Calu3 (cell line): ENCODE data around the gene TF. TPM values are rescaled to one million over a fixed set of nuclear protein-coding genes. Genes with fewer than 3 reads are reported as not detected.

Experiments
- BruUV-seq: library from RNA; stranded (reverse); fragments of 400-500 nt; replicated peaks from 2 replicates; lab custom pipeline; 2021; lab: Mats Ljungman, UMichigan
- CTCF ChIA-PET: fragments of 300-600 bp; sonication (Branson Sonifier 250); formaldehyde crosslinking; loops from one replicate; lab custom pipeline; 2022; ENCODE audit warnings: antibody characterized with exemption; lab: Charles Lee
- DNase-seq: peaks from one replicate; pipeline ENCODE4 v3.0.0; 2022
- H3K27ac Mint-ChIP-seq: one replicate; pipeline ENCODE4 v1.8.0; 2022; ENCODE audit warnings: mixed read lengths; ENCODE audit not compliant: unreplicated experiment
- H3K27me3 Mint-ChIP-seq: one replicate; pipeline ENCODE4 v1.8.0; 2022; ENCODE audit warnings: mixed read lengths; ENCODE audit not compliant: unreplicated experiment
- H3K36me3 Mint-ChIP-seq: one replicate; pipeline ENCODE4 v1.8.0; 2022; ENCODE audit warnings: mild to moderate bottlenecking, moderate library complexity, mixed read lengths; ENCODE audit not compliant: insufficient read depth, unreplicated experiment
- H3K4me1 Mint-ChIP-seq: one replicate; pipeline ENCODE4 v1.8.0; 2022; ENCODE audit warnings: mild to moderate bottlenecking, low read depth, mixed read lengths; ENCODE audit not compliant: unreplicated experiment
- H3K4me3 Mint-ChIP-seq: one replicate; pipeline ENCODE4 v1.8.0; 2022; ENCODE audit warnings: mild to moderate bottlenecking, low read depth, moderate library complexity, mixed read lengths; ENCODE audit not compliant: unreplicated experiment
- H3K9me3 Mint-ChIP-seq: one replicate; pipeline ENCODE4 v1.8.0; 2022; ENCODE audit warnings: low read depth, mixed read lengths; ENCODE audit not compliant: unreplicated experiment
- intact Hi-C: fragments of 100-400 bp; cut with micrococcal nuclease; formaldehyde crosslinking; loops from one replicate; pipeline ENCODE4 v1.10.0; 2022; ENCODE audit not compliant: unreplicated experiment
- total RNA-seq: library from RNA; stranded (reverse); gene quantifications from 2 replicates; pipeline ENCODE4 v1.2.3, GENCODE V29; 2022
- TF ChIP-seq, protein P1 (sequence below): fragments of 200-600 bp; IDR thresholded peaks from one replicate; pipeline ENCODE4 v1.8.0; 2022; ENCODE audit warnings: antibody characterized with exemption; ENCODE audit not compliant: unreplicated experiment

Gene TF
- total RNA-seq, 1 experiment from 2014 or later = 1.1 TPM

DNA sequence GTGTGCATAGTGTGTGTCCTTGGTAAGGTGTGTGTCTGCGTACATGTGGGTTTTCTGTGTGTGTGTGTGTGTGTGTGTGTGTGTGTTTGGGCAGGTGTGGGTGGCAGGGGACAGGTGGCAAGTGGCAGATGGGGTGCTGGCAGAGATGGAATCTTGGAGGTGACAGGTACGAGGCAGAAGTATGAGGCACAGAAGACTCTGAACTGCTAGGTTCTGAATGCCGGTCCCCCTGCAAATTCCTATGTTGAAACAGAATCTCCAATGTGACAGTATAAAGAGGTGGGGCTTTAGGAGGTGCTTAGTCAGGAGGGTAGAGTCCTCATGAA is 89.2 kb downstream of the TF start:
- Mint-ChIP-seq H3K36me3 (no peaks in the 10 kb centered on the region), H3K4me3 (no peak overlapping the region), H3K27me3 (peaks cover 30% of the 10 kb centered on the region), H3K27ac (no peak overlapping the region), H3K9me3 (no peaks in the 10 kb centered on the region), H3K4me1 (no peaks in the 10 kb centered on the region)
- CTCF ChIA-PET = no interaction called here
- no TSS peak for BruUV-seq
- intact Hi-C loops = no loop called here
- TF ChIP-seq, protein P1, sequence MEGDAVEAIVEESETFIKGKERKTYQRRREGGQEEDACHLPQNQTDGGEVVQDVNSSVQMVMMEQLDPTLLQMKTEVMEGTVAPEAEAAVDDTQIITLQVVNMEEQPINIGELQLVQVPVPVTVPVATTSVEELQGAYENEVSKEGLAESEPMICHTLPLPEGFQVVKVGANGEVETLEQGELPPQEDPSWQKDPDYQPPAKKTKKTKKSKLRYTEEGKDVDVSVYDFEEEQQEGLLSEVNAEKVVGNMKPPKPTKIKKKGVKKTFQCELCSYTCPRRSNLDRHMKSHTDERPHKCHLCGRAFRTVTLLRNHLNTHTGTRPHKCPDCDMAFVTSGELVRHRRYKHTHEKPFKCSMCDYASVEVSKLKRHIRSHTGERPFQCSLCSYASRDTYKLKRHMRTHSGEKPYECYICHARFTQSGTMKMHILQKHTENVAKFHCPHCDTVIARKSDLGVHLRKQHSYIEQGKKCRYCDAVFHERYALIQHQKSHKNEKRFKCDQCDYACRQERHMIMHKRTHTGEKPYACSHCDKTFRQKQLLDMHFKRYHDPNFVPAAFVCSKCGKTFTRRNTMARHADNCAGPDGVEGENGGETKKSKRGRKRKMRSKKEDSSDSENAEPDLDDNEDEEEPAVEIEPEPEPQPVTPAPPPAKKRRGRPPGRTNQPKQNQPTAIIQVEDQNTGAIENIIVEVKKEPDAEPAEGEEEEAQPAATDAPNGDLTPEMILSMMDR = no peak
- DNase-seq = no peak

DNA sequence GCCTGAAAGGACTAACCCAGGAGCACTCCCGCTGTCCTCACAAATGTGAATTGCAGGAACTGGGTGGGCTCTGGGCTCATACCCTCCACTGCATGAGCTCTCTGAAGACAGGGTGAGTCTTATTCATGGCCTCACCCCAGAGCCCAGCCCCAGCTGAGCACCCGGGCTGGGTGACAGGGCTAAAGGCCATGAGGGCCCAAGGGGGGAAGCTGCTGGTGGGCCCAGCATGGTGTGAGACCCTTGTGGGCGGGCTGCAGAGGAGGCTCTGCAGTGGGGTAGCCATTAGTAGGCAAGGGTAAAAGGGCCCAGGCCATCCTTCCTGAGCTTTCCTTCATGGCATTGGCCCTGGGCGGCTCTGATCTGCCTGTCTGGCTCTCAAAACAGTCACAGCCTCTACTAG is 89.8 kb downstream of the TF start:
- BruUV-seq = no TSS peak
- CTCF ChIA-PET = no interaction called here
- H3K4me3 Mint-ChIP-seq = no peak overlapping the region
- H3K4me1 Mint-ChIP-seq = no peaks in the 10 kb centered on the region
- peaks cover 26% of the 10 kb centered on the region for H3K27me3 Mint-ChIP-seq
- H3K36me3 Mint-ChIP-seq = no peaks in the 10 kb centered on the region
- H3K9me3 Mint-ChIP-seq = no peaks in the 10 kb centered on the region
- no peak for DNase-seq
- H3K27ac Mint-ChIP-seq = no peak overlapping the region
- intact Hi-C loops = no loop called here
- TF ChIP-seq, protein P1 = no peak

DNA sequence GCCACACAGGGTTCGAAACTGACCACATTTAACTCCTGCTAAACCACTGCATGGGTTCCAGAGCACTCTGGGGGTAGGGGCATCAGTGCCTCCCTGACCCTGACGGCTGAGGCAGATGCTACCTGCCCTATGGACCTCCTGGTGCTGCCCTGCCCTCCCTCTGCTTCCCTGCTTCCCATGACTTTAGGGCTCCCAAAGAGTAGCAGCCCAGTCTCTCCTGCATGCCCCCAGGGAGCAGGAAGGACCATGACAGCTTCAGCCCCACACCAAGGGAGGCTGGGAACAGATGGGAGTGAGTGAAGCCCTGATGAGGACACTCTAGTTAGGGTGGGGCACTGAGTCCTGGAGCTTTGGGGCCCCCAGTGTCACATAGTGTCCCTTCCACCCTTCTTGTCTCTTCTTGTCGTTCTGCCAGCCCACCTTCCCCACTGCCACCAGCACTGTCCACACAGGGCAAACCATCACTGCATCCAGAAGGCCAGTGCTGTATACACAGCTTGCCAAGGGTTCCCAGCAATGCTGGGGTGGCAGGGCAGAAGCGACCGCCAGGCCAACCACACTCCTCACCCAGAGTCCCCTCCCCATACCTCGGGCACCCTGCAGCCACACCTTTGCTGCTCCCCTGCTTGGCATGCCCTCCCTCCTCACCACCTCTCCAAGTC is 90.4 kb downstream of the TF start:
- CTCF ChIA-PET = interaction anchor here (0.6 kb wide), 1 partner anchor 135 kb away, joined by 3 read pairs; no protein-coding TSS in a partner anchor
- no peak for DNase-seq

DNA sequence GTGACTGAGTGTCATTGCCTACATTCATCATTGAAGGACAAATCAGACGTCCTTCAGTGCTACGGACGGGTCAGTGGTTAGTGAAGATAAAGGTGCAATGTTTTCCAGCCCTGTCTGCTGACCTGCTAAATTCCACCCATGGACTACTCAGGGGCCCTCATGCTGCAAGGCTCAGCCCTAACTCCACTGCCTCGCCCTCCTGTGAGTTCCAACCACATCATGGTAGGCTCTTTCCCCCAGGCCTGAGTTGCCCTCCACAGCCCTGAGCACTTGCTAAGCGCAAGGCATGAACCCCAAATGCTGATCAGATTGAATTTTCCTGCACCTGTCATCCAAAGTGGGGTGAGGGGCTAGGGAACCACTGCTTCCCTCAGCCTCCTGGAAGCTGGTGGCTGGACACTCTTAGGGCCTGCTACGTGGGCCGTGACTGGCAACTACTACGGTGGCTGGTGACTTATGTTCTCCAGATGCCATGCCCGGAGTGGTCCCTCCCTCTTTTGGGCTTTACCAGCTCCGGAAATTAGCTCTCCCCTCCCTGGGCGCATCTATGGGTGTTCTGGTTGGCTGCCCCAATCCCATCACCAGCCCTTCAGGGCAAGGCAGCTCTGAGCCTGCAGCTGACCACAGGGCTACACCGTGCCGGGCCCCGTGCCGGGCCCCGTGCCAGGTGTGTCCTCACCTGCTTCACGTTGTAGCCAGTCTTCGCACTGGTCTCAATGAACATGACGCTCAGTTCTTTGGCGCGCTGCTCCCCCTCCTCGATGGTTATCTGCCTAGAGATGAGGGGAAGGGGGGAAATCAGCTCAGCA is 91.5 kb downstream of the TF start:
- CTCF ChIA-PET = no interaction called here
- H3K36me3 Mint-ChIP-seq = no peaks in the 10 kb centered on the region
- no peaks in the 10 kb centered on the region for H3K9me3 Mint-ChIP-seq
- peaks cover 26% of the 10 kb centered on the region for H3K27me3 Mint-ChIP-seq
- no peak overlapping the region for H3K4me3 Mint-ChIP-seq
- no TSS peak for BruUV-seq
- TF ChIP-seq, protein P1 = no peak
- no peaks in the 10 kb centered on the region for H3K4me1 Mint-ChIP-seq
- intact Hi-C loops = no loop called here
- DNase-seq = no peak
- H3K27ac Mint-ChIP-seq = no peak overlapping the region

More for the DNA sequence above, 90.4 kb downstream of the TF start:
- intact Hi-C loops = no loop called here
- no TSS peak for BruUV-seq
- TF ChIP-seq, protein P1 = no peak
- Mint-ChIP-seq H3K36me3 (no peaks in the 10 kb centered on the region), H3K27me3 (peaks cover 26% of the 10 kb centered on the region), H3K4me3 (no peak overlapping the region), H3K4me1 (no peaks in the 10 kb centered on the region), H3K9me3 (no peaks in the 10 kb centered on the region), H3K27ac (no peak overlapping the region)
